ENCODE data around the gene NAV2. TPM values are rescaled to one million over a fixed set of nuclear protein-coding genes. Genes with fewer than 3 reads are reported as not detected.

NAV2 gene
- total RNA-seq, 1 experiment from 2014 or later, result 2.1 TPM

GRCh38 chr11:19738124-19738523 lies 25.5 kb downstream of the NAV2 start:
- intact Hi-C loops (cut with micrococcal nuclease), result no loop called here
- CTCF ChIA-PET, result interaction anchor here (2.6 kb wide), 1 partner anchor 175 kb away, joined by 14 read pairs; no protein-coding TSS in a partner anchor

More at GRCh38 chr11:19738124-19738523, 25.5 kb downstream of the NAV2 start:
- no peaks in the 10 kb centered on the region for H3K4me1 ChIP-seq (ENCODE audit: control insufficient read depth in 1 of 2, insufficient read depth in 2 of 2, low read length in 2 of 2)
- no peaks in the 10 kb centered on the region for H3K79me2 ChIP-seq (ENCODE audit: insufficient read depth, low read length)
- no TSS peak for BruUV-seq (replicated peaks)
- H3K27me3 ChIP-seq (ENCODE audit: insufficient read depth, low read length), result no peaks in the 10 kb centered on the region
- H3K9ac ChIP-seq (ENCODE audit: low read length), result no peak overlapping the region
- no peak for TF ChIP-seq SRF (IDR thresholded peaks at IDR 0.05; ENCODE audit: low read depth)
- TF ChIP-seq POLR2AphosphoS5 (IDR thresholded peaks at IDR 0.05; ENCODE audit: low read depth, low read length), result no peak
- TF ChIP-seq POLR2A (IDR thresholded peaks at IDR 0.05; ENCODE audit: borderline replicate concordance, extremely low read depth, insufficient read depth, insufficient read length), result no peak
- TF ChIP-seq RAD21 (IDR thresholded peaks at IDR 0.05; ENCODE audit: low read depth), result no peak
- no peak for TF ChIP-seq SP1 (IDR thresholded peaks at IDR 0.05; ENCODE audit: low read depth)
- TF ChIP-seq, protein P1, sequence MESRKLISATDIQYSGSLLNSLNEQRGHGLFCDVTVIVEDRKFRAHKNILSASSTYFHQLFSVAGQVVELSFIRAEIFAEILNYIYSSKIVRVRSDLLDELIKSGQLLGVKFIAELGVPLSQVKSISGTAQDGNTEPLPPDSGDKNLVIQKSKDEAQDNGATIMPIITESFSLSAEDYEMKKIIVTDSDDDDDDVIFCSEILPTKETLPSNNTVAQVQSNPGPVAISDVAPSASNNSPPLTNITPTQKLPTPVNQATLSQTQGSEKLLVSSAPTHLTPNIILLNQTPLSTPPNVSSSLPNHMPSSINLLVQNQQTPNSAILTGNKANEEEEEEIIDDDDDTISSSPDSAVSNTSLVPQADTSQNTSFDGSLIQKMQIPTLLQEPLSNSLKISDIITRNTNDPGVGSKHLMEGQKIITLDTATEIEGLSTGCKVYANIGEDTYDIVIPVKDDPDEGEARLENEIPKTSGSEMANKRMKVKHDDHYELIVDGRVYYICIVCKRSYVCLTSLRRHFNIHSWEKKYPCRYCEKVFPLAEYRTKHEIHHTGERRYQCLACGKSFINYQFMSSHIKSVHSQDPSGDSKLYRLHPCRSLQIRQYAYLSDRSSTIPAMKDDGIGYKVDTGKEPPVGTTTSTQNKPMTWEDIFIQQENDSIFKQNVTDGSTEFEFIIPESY (IDR thresholded peaks at IDR 0.05; ENCODE audit: extremely low read depth, insufficient replicate concordance, low read length), result no peak
- TF ChIP-seq TCF7L2 (IDR thresholded peaks at IDR 0.05; ENCODE audit: borderline replicate concordance, extremely low read depth, insufficient read depth, insufficient read length), result no peak
- TF ChIP-seq EZH2 (IDR thresholded peaks at IDR 0.05), result no peak
- TF ChIP-seq ELF1 (IDR thresholded peaks at IDR 0.05; ENCODE audit: borderline replicate concordance, low read depth), result no peak
- TF ChIP-seq CBX3 (IDR thresholded peaks at IDR 0.05; ENCODE audit: low read depth), result no peak
- TF ChIP-seq JUND (IDR thresholded peaks at IDR 0.05), result no peak
- no peak for TF ChIP-seq REST (IDR thresholded peaks at IDR 0.05; ENCODE audit: low read depth)
- TF ChIP-seq YY1 (IDR thresholded peaks at IDR 0.05; ENCODE audit: extremely low read depth, insufficient replicate concordance, low read depth, low read length), result no peak
- TF ChIP-seq EZH2phosphoT487 (IDR thresholded peaks at IDR 0.05; ENCODE audit: borderline replicate concordance), result no peak
- no peak for TF ChIP-seq CTCF (IDR thresholded peaks at IDR 0.05 in 2 of 3, conservative IDR thresholded peaks at IDR 0.05 in 1 of 3; ENCODE audit: borderline replicate concordance in 1 of 3, insufficient read depth in 1 of 3, low read depth in 2 of 3, low read length in 2 of 3)
- no peak overlapping the region for H2AFZ ChIP-seq (ENCODE audit: low read depth, low read length, poor library complexity, severe bottlenecking)
- no peak for DNase-seq (ENCODE audit: low read depth, low spot score)
- no peak for ATAC-seq
- H3K27ac ChIP-seq (ENCODE audit: low read depth, low read length), result no peak overlapping the region
- H3K4me3 ChIP-seq (replicated peaks in 1 of 2; ENCODE audit: low read depth in 1 of 2, low read length in 2 of 2), result no peak overlapping the region
- no peaks in the 10 kb centered on the region for H3K9me3 ChIP-seq (ENCODE audit: control insufficient read depth in 1 of 2, insufficient read depth in 1 of 2, low read depth in 1 of 2, low read length in 2 of 2)
- RAD21 ChIA-PET (ENCODE audit: low non-redundant PET in 1 of 2, low total read pairs in 2 of 2, uncharacterized antibody in 2 of 2, unreplicated experiment in 2 of 2), result no interaction called here
- H3K36me3 ChIP-seq (ENCODE audit: control insufficient read depth in 1 of 2, insufficient read depth in 2 of 2, low read length in 2 of 2), result no peaks in the 10 kb centered on the region
- H3K9me2 ChIP-seq (ENCODE audit: insufficient read depth), result no peaks in the 10 kb centered on the region
- no peaks in the 10 kb centered on the region for H4K20me1 ChIP-seq (ENCODE audit: insufficient read depth)
- no peak overlapping the region for H3K4me2 ChIP-seq (ENCODE audit: low read length)
- POLR2A ChIA-PET, result no interaction called here

All from HCT116 (cell line).